DND-41 (cell line): ENCODE data around the gene KATNAL1.

Experiments
- ATAC-seq: fragments of 200-7000 bp; cut with Tn5 transposase; 3 replicates; pipeline ENCODE4 v1.9.1; 2021; ENCODE audit warnings: low read depth; ENCODE audit not compliant: insufficient read depth
- DNase-seq: peaks from one replicate; pipeline ENCODE4 v3.0.0-alpha.2; 2020
- H2AFZ ChIP-seq: 2 replicates; pipeline ENCODE4 v1.6.0; 2012; ENCODE audit warnings: low read depth, low read length
- H3K27ac ChIP-seq: 2 replicates; pipeline ENCODE4 v1.5.1; 2012; ENCODE audit warnings: low read length, inconsistent platforms
- H3K27me3 ChIP-seq: fragments of 200-600 bp; sonication (generic); 2 replicates; pipeline ENCODE4 v1.6.0; 2012; ENCODE audit warnings: low read length, mild to moderate bottlenecking, inconsistent platforms; ENCODE audit not compliant: insufficient read depth, poor library complexity
- H3K36me3 ChIP-seq: 2 replicates; pipeline ENCODE4 v1.5.1; 2012; ENCODE audit warnings: low read length, inconsistent platforms; ENCODE audit not compliant: insufficient read depth
- H3K4me1 ChIP-seq: 2 replicates; pipeline ENCODE4 v1.5.1; 2012; ENCODE audit warnings: mild to moderate bottlenecking, low read length; ENCODE audit not compliant: insufficient read depth
- H3K4me2 ChIP-seq: 2 replicates; pipeline ENCODE4 v1.6.0; 2012; ENCODE audit warnings: mild to moderate bottlenecking, moderate library complexity, low read length, inconsistent platforms; ENCODE audit not compliant: insufficient read depth
- H3K4me3 ChIP-seq, 2 experiments: fragments of 200-600 bp in 1 of 2; shearing (Covaris generic) in 1 of 2; 2 replicates each; pipeline ENCODE4 v1.5.1; 2012 to 2016; ENCODE audit warnings: inconsistent platforms in 2 of 2, low read length in 2 of 2, mild to moderate bottlenecking in 2 of 2, low read depth in 1 of 2, moderate library complexity in 1 of 2
- H3K79me2 ChIP-seq: 2 replicates; pipeline ENCODE4 v1.6.0; 2012; ENCODE audit warnings: low read length, inconsistent platforms; ENCODE audit not compliant: insufficient read depth
- H3K9ac ChIP-seq: 2 replicates; pipeline ENCODE4 v1.6.0; 2012; ENCODE audit warnings: low read depth, mild to moderate bottlenecking, inconsistent platforms, low read length, moderate library complexity
- H3K9me3 ChIP-seq: 2 replicates; pipeline ENCODE4 v1.5.1; 2012; ENCODE audit warnings: low read length, moderate library complexity, mild to moderate bottlenecking, inconsistent platforms; ENCODE audit not compliant: insufficient read depth, severe bottlenecking
- H4K20me1 ChIP-seq: 2 replicates; pipeline ENCODE4 v1.6.0; 2012; ENCODE audit warnings: low read length; ENCODE audit not compliant: insufficient read depth
- EZH2 ChIP-seq: IDR thresholded peaks from 3 replicates; pipeline ENCODE4 v1.6.1; 2012; ENCODE audit warnings: borderline replicate concordance, low read depth, mild to moderate bottlenecking, moderate library complexity, low read length, inconsistent platforms; ENCODE audit not compliant: severe bottlenecking
- TF ChIP-seq, protein P1 (sequence below): IDR thresholded peaks from 2 replicates; pipeline ENCODE4 v1.5.1; 2012; ENCODE audit warnings: borderline replicate concordance, low read length, moderate library complexity, mild to moderate bottlenecking; ENCODE audit not compliant: poor library complexity, severe bottlenecking; ENCODE audit errors: extremely low read depth

Gene KATNAL1

GRCh38 chr13:30196025-30196424, 111.3 kb downstream of the KATNAL1 start:
- no peaks in the 10 kb centered on the region for H3K27me3 ChIP-seq
- H3K4me3 ChIP-seq = no peak overlapping the region
- no peak overlapping the region for H3K27ac ChIP-seq
- H4K20me1 ChIP-seq = no peaks in the 10 kb centered on the region
- no peaks in the 10 kb centered on the region for H3K79me2 ChIP-seq
- no peaks in the 10 kb centered on the region for H3K4me1 ChIP-seq
- H3K9ac ChIP-seq = no peak overlapping the region
- no peak for DNase-seq
- no peak for TF ChIP-seq EZH2
- TF ChIP-seq, protein P1, sequence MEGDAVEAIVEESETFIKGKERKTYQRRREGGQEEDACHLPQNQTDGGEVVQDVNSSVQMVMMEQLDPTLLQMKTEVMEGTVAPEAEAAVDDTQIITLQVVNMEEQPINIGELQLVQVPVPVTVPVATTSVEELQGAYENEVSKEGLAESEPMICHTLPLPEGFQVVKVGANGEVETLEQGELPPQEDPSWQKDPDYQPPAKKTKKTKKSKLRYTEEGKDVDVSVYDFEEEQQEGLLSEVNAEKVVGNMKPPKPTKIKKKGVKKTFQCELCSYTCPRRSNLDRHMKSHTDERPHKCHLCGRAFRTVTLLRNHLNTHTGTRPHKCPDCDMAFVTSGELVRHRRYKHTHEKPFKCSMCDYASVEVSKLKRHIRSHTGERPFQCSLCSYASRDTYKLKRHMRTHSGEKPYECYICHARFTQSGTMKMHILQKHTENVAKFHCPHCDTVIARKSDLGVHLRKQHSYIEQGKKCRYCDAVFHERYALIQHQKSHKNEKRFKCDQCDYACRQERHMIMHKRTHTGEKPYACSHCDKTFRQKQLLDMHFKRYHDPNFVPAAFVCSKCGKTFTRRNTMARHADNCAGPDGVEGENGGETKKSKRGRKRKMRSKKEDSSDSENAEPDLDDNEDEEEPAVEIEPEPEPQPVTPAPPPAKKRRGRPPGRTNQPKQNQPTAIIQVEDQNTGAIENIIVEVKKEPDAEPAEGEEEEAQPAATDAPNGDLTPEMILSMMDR = no peak
- peaks cover 14% of the 10 kb centered on the region for H3K36me3 ChIP-seq
- no peaks in the 10 kb centered on the region for H3K9me3 ChIP-seq
- H3K4me2 ChIP-seq = no peak overlapping the region
- no peak for ATAC-seq
- no peak overlapping the region for H2AFZ ChIP-seq

DNA sequence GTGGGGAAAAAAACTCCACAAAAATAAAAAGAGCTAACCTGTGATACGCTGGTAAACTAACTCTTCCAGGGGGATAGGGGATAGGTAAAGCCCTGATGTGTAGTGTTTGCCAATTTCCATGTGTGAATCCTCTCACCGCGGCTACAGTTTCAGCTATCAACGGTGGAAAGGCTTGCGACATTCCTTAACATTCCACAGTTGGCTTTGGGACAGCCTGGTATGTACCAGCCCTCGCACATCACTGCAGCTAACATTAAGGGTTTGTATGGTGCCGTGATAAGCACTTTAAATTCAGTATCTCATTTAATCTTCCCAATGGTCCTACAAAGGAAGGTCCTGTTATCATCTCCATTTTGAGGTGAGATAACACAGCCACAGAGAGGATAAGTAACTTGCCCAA, 112.4 kb downstream of the KATNAL1 start:
- Histone ChIP-seq H3K27me3 (no peaks in the 10 kb centered on the region), H3K27ac (no peak overlapping the region), H3K4me2 (no peak overlapping the region), H4K20me1 (no peaks in the 10 kb centered on the region), H3K9me3 (no peaks in the 10 kb centered on the region), H3K4me3 (no peak overlapping the region), H3K9ac (no peak overlapping the region), H3K79me2 (no peaks in the 10 kb centered on the region), H2AFZ (no peak overlapping the region), H3K36me3 (peaks cover 6% of the 10 kb centered on the region), H3K4me1 (no peaks in the 10 kb centered on the region)
- DNase-seq (no peak), ATAC-seq (no peak)
- TF ChIP-seq, protein P1 = no peak
- TF ChIP-seq EZH2 = no peak

DNA sequence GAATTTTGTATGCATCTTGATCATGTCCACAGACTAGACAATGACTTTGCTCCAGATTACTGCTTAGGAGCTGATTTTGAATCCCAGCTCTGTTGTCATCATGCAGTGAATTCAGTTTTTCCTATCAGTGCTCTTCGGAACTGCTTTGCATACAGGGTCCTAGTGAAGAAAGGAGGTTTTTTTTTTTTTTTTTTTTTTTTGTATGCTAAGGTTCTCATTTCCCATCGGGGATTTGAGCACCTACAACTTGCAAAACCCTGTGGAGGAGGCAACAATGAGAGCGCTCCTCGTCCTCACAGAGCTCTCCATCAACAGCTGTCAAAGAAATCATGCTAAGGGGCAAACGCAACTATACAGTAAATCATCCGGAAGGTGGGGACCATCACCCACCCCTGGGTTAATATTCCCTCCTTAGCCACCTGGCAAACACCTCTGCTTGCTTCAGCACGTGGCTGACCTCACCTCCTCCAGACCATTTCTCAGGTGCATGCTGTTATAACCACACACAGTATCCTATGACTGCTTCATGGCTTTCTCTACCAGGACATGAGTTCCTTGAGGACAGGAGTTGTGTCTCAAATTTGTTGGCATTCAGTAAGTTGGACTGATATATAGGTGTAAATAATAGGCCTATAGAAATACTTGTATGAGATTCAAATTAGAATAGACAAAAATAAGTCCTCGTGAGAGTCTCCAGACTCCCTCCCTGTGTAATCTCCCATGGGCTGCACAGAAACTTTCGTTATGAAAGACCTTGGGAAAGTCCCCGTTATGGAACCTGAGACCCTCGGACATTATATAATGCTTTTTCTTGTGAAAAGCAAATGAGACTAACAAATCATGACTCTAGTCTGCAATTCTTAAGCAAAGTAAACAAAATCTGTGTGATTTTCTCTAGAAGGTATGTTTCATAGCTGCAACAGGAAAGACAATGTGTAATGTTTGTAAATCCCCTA, 113.8 kb downstream of the KATNAL1 start:
- no peaks in the 10 kb centered on the region for H3K4me1 ChIP-seq
- H3K4me2 ChIP-seq = no peak overlapping the region
- H3K36me3 ChIP-seq = peaks cover 6% of the 10 kb centered on the region; the same call in 1 of the 2 replicates
- no peak for ATAC-seq
- no peaks in the 10 kb centered on the region for H3K79me2 ChIP-seq
- no peak overlapping the region for H3K4me3 ChIP-seq
- no peak overlapping the region for H3K9ac ChIP-seq
- H4K20me1 ChIP-seq = no peaks in the 10 kb centered on the region
- H3K27me3 ChIP-seq = no peaks in the 10 kb centered on the region
- H3K9me3 ChIP-seq = no peaks in the 10 kb centered on the region
- no peak for DNase-seq
- TF ChIP-seq EZH2 = no peak
- TF ChIP-seq, protein P1 = no peak
- H2AFZ ChIP-seq = no peak overlapping the region
- H3K27ac ChIP-seq = no peak overlapping the region
